SU-DHL-6 (cell line): ENCODE measurements around the gene ZSWIM1.

Source experiments
- EZH2phosphoT487 ChIP-seq: fragments of 200-600 bp; sonication (generic), shearing (Covaris generic); conservative IDR thresholded peaks from 2 replicates; pipeline ENCODE4 v1.6.1; 2018; ENCODE audit warnings: mild to moderate bottlenecking, antibody characterized with exemption, low read length, moderate library complexity, mixed read lengths
- TF ChIP-seq, protein P1 (sequence below): fragments of 200-600 bp; sonication (generic); IDR thresholded peaks from one replicate; pipeline ENCODE4 v1.5.1; 2017; ENCODE audit warnings: antibody characterized with exemption, mild to moderate bottlenecking, low read length, moderate library complexity; ENCODE audit not compliant: insufficient read depth, poor library complexity, severe bottlenecking

DNA sequence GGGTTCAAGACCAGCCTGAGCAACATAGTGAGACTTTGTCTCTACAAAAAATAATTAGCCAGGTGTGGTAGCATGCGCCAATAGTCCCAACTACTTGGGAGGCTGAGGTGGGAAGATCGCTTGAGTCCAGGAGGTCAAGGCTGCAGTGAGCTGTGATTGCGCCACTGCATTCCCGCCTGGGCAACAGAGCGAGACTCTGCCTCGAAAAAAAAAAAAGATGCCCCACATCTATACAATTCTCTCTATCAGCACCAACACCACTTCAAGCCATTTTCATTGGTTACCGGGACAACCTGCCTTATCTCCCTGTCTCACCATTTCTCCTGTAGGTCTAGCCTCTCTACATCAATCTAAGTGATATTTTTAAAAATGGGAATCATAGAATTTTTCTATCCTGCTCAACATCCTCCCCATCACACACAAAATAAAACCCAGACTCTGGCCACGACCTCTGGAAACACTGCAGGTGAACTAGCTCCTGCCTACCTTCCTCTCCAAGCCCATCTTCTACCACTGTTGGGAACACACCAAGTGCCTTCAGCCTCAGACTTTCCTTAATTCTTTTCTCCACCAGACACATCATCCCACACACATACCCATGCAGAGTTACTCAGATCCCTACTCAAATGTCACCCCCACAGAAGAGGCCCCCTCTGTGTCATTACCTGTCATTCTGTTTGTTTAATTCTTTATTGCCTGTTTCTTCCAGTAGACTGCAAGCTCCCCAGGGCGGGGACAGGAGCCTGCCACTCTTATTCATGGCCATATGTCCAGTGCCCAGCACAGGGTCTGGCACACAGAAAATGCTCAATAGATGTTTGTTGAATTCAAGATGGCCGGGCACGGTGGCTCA, 40.5 kb downstream of the ZSWIM1 start:
- TF ChIP-seq, protein P1, sequence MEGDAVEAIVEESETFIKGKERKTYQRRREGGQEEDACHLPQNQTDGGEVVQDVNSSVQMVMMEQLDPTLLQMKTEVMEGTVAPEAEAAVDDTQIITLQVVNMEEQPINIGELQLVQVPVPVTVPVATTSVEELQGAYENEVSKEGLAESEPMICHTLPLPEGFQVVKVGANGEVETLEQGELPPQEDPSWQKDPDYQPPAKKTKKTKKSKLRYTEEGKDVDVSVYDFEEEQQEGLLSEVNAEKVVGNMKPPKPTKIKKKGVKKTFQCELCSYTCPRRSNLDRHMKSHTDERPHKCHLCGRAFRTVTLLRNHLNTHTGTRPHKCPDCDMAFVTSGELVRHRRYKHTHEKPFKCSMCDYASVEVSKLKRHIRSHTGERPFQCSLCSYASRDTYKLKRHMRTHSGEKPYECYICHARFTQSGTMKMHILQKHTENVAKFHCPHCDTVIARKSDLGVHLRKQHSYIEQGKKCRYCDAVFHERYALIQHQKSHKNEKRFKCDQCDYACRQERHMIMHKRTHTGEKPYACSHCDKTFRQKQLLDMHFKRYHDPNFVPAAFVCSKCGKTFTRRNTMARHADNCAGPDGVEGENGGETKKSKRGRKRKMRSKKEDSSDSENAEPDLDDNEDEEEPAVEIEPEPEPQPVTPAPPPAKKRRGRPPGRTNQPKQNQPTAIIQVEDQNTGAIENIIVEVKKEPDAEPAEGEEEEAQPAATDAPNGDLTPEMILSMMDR = no peak
- no peak for TF ChIP-seq EZH2phosphoT487
